Measurements from ENCODE around the gene KCNK16. TPM values are rescaled to one million over a fixed set of nuclear protein-coding genes. Genes with fewer than 3 reads are reported as not detected.

The KCNK16 gene
- total and polyA plus RNA-seq, 2 experiments from 2014 or later: not detected

- 84% methylated on average over 12 of the region's 12 CpGs for WGBS (ENCODE audit: low lambda C conversion rate, missing lambda C conversion rate)
- H3K9me2 ChIP-seq (replicated peaks; ENCODE audit: insufficient read depth): no peaks in the 10 kb centered on the region
- H3K79me2 ChIP-seq: no peaks in the 10 kb centered on the region
- no peaks in the 10 kb centered on the region for H4K20me1 ChIP-seq (ENCODE audit: insufficient read depth, poor library complexity, severe bottlenecking)
- H3K9me3 ChIP-seq (ENCODE audit: low read depth): no peaks in the 10 kb centered on the region
- no peak overlapping the region for H3K27ac ChIP-seq
- no peak overlapping the region for H2AFZ ChIP-seq
- no peaks in the 10 kb centered on the region for H3K4me1 ChIP-seq (ENCODE audit: insufficient read depth)
- H3K4me2 ChIP-seq: no peak overlapping the region
- H3K36me3 ChIP-seq (replicated peaks; ENCODE audit: insufficient read depth, low read depth): no peaks in the 10 kb centered on the region
- no peak for DNase-seq (ENCODE audit: low spot score)
- H3K4me3 ChIP-seq: no peak overlapping the region
- peaks cover 7% of the 10 kb centered on the region for H3K27me3 ChIP-seq
- TF ChIP-seq EZH2phosphoT487 (IDR thresholded peaks at IDR 0.05; ENCODE audit: low read depth, severe bottlenecking, unreplicated experiment) (no peak), EZH2 (IDR thresholded peaks at IDR 0.05; ENCODE audit: borderline replicate concordance) (no peak), CTCF (IDR thresholded peaks at IDR 0.05; ENCODE audit: poor library complexity) (no peak)
These were observed 5.6 kb upstream of the KCNK16 start for GRCh38 chr6:39328066-39328465.

- Histone ChIP-seq H3K4me1 (ENCODE audit: insufficient read depth) (no peaks in the 10 kb centered on the region), H3K9me2 (replicated peaks; ENCODE audit: insufficient read depth) (no peaks in the 10 kb centered on the region), H2AFZ (no peak overlapping the region), H3K27ac (no peak overlapping the region), H3K4me2 (no peak overlapping the region), H4K20me1 (ENCODE audit: insufficient read depth, poor library complexity, severe bottlenecking) (no peaks in the 10 kb centered on the region), H3K27me3 (peaks cover 7% of the 10 kb centered on the region), H3K79me2 (no peaks in the 10 kb centered on the region), H3K36me3 (replicated peaks; ENCODE audit: insufficient read depth, low read depth) (no peaks in the 10 kb centered on the region), H3K4me3 (no peak overlapping the region), H3K9me3 (ENCODE audit: low read depth) (no peaks in the 10 kb centered on the region)
- TF ChIP-seq EZH2phosphoT487 (IDR thresholded peaks at IDR 0.05; ENCODE audit: low read depth, severe bottlenecking, unreplicated experiment) (no peak), CTCF (IDR thresholded peaks at IDR 0.05; ENCODE audit: poor library complexity) (no peak), EZH2 (IDR thresholded peaks at IDR 0.05; ENCODE audit: borderline replicate concordance) (no peak)
- 66% methylated on average over 5 of the region's 5 CpGs for WGBS (ENCODE audit: low lambda C conversion rate, missing lambda C conversion rate)
- DNase-seq (ENCODE audit: low spot score): no peak
These were observed 5.0 kb upstream of the KCNK16 start for GRCh38 chr6:39327507-39327906.

- Histone ChIP-seq H2AFZ (no peak overlapping the region), H3K27ac (no peak overlapping the region), H3K9me2 (replicated peaks; ENCODE audit: insufficient read depth) (no peaks in the 10 kb centered on the region), H3K9me3 (ENCODE audit: low read depth) (no peaks in the 10 kb centered on the region), H3K4me2 (no peak overlapping the region), H3K4me3 (no peak overlapping the region), H3K79me2 (no peaks in the 10 kb centered on the region), H4K20me1 (ENCODE audit: insufficient read depth, poor library complexity, severe bottlenecking) (no peaks in the 10 kb centered on the region), H3K36me3 (replicated peaks; ENCODE audit: insufficient read depth, low read depth) (no peaks in the 10 kb centered on the region), H3K4me1 (ENCODE audit: insufficient read depth) (no peaks in the 10 kb centered on the region), H3K27me3 (peaks cover 10% of the 10 kb centered on the region)
- WGBS (ENCODE audit: low lambda C conversion rate, missing lambda C conversion rate): 83% methylated on average over 5 of the region's 5 CpGs
- TF ChIP-seq EZH2phosphoT487 (IDR thresholded peaks at IDR 0.05; ENCODE audit: low read depth, severe bottlenecking, unreplicated experiment) (no peak), CTCF (IDR thresholded peaks at IDR 0.05; ENCODE audit: poor library complexity) (no peak), EZH2 (IDR thresholded peaks at IDR 0.05; ENCODE audit: borderline replicate concordance) (no peak)
- no peak for DNase-seq (ENCODE audit: low spot score)
These were observed 741 bp downstream of the KCNK16 start for GRCh38 chr6:39321761-39322160.
